Measurements from ENCODE around the gene HARBI1. TPM values are rescaled to one million over a fixed set of nuclear protein-coding genes. Genes with fewer than 3 reads are reported as not detected.
A peak's percentile ranks its signal among the peaks of the same experiment; 100 is the strongest.

HARBI1 gene
- 1 to 10 TPM; 4.3 to 5.5 (median 5.1) TPM for polyA plus RNA-seq (ENCODE audit: insufficient read length in 4 of 4)

- peak; percentile 84 to 99 (median 89) for DNase-seq (ENCODE audit: low read depth in 4 of 4, low spot score in 2 of 4)
Measured at GRCh38 chr11:46617134-46617971, at the start of gene HARBI1, which contains the start of gene ATG13. HARBI1 (minus strand) TSS chr11:46617227; CDS start chr11:46616237, 990 bp downstream. ATG13 (plus strand) TSS chr11:46617553; CDS start chr11:46644292, 26,739 bp downstream.

- DNase-seq (ENCODE audit: low read depth in 4 of 4, low spot score in 2 of 4): no peak
Measured at GRCh38 chr11:46666516-46666915, 49.5 kb upstream of the HARBI1 start.

DNA sequence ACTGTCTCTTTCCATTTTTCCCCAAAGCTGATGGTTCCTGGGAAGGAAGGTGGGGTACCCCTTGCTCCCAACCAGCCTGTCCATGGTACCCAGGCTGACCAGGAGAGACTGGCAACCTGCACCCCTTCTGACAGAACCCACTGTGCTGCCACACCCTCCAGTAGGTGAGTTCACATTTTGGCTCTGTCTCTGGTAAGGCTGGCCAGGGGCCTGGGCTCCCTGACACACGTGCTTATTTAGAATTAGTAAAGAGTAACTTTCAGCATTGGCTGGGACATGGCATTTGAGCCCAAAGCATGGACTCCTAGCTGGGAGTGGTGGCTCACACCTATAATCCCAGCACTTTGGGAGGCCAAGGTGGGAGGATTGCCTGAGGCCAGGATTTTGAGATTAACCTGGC lies 48.3 kb upstream of the HARBI1 start:
- no peak for DNase-seq (ENCODE audit: low read depth in 4 of 4, low spot score in 2 of 4)

- no peak for DNase-seq (ENCODE audit: low read depth in 4 of 4, low spot score in 2 of 4)
Measured at GRCh38 chr11:46664612-46665011, 47.6 kb upstream of the HARBI1 start.

- no peak for DNase-seq (ENCODE audit: low read depth in 4 of 4, low spot score in 2 of 4)
Measured at GRCh38 chr11:46663277-46663940, 46.4 kb upstream of the HARBI1 start.

DNA sequence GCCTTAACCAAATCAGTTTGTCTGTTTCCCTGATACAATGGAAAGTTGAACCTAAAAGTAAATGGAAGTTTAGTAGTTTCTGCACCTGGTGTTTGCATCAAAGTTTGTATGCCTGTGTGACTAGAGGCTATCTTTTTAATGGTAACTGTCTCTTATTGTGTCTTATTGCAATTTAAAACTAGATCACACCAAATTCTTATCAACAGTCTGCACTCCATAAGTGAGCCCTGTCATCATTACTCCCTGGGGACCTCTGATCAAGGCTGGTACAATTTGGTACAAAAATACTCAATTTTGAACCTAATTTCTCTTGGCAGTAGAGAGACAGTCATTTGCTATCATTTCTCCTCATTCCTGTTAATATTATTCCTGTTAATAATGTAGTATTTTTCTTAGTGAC lies 45.3 kb upstream of the HARBI1 start:
- no peak for DNase-seq (ENCODE audit: low read depth in 4 of 4, low spot score in 2 of 4)

- DNase-seq (ENCODE audit: low read depth in 4 of 4, low spot score in 2 of 4): no peak
Measured at GRCh38 chr11:46661836-46662235, 44.8 kb upstream of the HARBI1 start.

GRCh38 chr11:46659908-46660307 lies 42.9 kb upstream of the HARBI1 start:
- DNase-seq (ENCODE audit: low read depth in 4 of 4, low spot score in 2 of 4): no peak

GRCh38 chr11:46658259-46658658 lies 41.2 kb upstream of the HARBI1 start:
- no peak for DNase-seq (ENCODE audit: low read depth in 4 of 4, low spot score in 2 of 4)

DNA sequence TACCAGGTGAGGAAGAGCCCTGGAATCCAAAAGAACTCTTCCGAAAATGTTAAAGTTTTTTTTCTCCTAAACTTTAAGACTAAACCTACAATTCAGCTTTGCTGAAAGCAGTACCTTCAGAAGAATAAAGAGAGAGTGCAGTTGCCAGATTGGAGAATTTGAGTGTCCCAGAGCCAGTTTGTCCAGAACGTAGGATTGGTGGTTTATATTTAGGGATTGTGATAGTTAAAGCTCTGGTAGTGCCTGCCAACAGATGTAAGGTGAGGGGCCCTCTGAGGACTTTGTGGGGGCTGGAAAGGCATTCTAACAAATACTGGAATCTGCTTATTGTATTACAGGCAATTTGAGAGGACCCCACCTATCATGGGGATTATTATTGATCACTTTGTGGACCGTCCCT lies 40.2 kb upstream of the HARBI1 start:
- DNase-seq (ENCODE audit: low read depth in 4 of 4, low spot score in 2 of 4): no peak

DNA sequence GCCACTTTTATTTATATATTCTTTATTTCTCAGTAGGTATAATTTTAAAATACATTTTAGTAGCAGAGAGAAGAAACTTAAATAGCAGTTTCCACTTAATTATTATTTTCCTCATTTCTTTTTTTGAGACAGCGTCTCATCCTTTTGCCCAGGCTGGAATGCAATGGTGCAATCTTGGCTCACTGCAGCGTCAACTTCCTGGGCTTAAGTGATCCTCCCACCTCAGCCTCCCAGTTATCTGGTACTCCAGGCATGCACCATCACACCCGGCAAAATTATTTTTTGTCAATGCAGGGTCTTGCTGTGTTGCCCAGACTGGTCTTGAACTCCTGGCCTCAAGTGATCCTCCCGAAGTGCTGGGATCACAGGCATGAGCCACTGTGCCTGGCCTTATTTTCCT lies 38.6 kb upstream of the HARBI1 start:
- DNase-seq (ENCODE audit: low read depth in 4 of 4, low spot score in 2 of 4): no peak

- peak in 2 of 4 donors; percentile 4 to 24 for DNase-seq (ENCODE audit: low read depth in 4 of 4, low spot score in 2 of 4)
Measured at GRCh38 chr11:46649180-46649738, 32.2 kb upstream of the HARBI1 start.

DNA sequence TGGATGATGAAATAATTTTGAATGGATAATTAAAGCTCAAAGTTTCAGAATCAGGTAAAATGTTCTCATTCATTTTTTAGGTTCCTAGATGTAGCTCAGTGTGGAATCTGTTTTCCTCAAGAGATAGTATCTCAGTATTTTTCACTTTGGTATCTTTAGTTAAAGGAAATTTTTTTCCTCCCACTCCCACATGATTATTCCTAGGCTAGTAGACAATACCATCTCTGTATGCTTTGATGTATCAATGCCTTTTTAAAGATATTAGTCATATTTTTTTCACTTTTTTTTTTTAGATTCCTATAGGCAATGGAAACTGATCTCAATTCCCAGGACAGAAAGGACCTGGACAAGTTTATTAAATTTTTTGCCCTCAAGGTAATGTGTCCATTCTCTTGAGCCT lies 27.0 kb upstream of the HARBI1 start:
- DNase-seq (ENCODE audit: low read depth in 4 of 4, low spot score in 2 of 4): no peak

GRCh38 chr11:46643531-46643930 lies 26.5 kb upstream of the HARBI1 start:
- DNase-seq (ENCODE audit: low read depth in 4 of 4, low spot score in 2 of 4): no peak

DNA sequence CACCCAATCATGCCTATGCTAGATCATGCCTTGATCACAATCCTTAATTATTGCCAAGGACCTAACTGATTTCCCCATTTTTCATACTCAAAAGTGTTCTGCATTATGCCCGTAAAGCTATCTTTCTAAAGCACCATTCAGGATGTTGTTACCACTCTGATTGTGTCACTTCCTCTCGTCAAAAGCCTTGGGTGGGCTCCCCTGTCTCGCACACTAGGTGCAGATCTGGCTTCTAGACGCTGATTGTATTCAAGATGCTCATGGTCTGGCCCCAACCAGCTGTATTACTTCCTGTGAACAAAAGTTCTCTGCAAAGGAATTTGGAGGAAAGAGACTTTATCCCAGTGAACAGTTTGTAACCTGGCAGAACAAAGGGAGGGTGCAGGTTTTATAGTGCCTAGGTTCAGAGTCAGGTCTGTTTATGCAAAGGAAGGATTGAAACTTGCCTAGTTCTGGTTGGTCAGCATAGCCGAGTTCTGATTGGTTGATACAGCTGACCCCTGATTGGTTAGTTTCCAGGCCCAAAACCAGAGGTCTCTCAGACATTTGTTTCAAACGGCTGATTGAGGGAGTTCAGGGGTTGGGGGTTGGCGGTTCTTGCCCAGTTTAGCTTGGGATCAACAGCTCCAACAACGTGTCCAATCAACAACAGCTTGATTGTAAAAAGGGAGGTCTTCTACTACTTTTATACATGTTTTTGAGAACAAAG lies 25.8 kb upstream of the HARBI1 start:
- DNase-seq (ENCODE audit: low read depth in 4 of 4, low spot score in 2 of 4): no peak

DNA sequence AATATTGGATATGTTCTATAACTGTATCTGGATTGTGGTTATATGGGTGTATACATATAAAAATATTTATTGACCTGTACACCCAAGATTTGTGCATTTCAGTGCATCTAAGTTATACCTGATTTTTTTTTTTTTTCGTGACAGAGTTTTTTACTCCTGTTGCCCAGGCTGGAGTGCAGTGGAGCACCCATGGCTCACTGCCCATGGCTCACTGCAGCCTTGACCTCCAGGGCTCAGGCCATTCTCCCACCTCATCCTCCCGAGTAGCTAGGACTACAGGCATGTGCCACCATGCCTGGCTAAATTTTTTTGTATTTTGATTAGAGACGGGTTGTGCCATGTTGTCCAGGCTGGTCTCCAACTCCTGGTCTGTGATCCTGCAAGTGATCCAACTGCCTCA lies 24.6 kb upstream of the HARBI1 start:
- no peak for DNase-seq (ENCODE audit: low read depth in 4 of 4, low spot score in 2 of 4)

- no peak for DNase-seq (ENCODE audit: low read depth in 4 of 4, low spot score in 2 of 4)
Measured at GRCh38 chr11:46640036-46640788, 23.2 kb upstream of the HARBI1 start.

DNA sequence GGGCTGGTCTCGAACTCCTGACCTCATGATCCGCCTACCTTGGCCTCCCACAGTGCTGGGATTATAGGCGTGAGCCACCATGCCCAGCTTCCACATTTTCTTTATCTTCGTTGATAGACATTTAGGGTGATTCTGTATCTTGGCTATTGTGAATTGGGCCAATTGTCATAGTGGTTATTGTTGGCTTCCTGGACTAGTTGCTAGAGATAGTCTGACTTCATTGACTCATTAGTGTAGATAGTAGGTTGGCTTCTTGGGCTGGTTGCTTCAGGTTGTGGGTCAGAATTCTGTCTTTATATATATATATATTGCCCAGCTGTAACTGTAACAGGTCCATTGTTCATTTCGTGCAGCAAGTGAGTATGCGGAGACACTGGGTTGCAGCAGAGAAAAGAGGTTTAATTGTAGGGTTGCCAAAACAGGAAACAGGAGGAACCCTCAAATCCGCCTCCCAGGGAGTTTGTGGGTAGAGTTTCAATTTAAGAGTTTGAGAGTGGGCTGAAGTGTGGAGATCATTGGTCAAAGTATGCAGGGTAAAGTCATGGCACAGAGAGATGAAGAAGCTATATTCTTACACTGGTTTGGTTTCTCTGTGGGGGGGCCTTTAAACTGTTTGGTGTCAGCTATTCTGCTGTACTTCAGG lies 22.3 kb upstream of the HARBI1 start:
- DNase-seq (ENCODE audit: low read depth in 4 of 4, low spot score in 2 of 4): no peak

DNA sequence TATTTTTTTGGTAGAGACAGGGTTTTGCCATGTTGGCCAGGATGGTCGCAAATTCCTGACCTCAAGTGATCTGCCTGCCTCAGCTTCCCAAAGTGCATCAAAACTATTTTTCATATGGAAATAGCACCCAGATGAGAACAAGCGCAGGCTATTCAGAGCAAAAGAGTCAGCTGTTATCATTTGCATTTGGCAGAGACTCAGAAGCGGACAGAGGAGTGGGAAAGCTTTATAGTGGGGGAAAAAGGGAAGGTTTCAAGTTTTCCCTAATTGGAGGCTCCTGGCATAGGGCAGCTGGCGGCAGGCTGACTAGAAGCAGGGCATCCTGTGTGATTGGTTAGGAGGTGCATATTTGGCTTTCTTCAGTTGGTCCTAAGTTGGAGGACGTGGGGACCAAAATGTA lies 20.5 kb upstream of the HARBI1 start:
- DNase-seq (ENCODE audit: low read depth in 4 of 4, low spot score in 2 of 4): no peak
